Measurements from ENCODE around the gene ATXN1. TPM values are rescaled to one million over a fixed set of nuclear protein-coding genes. Genes with fewer than 3 reads are reported as not detected.
A peak's percentile ranks its signal among the peaks of the same experiment; 100 is the strongest.

The ATXN1 gene
- polyA plus RNA-seq, 4 donors = 4.6 to 16.5 (median 5.9) TPM

- peaks cover 3 to 21% (median 10%) of the 10 kb centered on the region in 3 donors for H3K4me1 ChIP-seq (ENCODE audit: control insufficient read depth in 3 of 3, insufficient read depth in 2 of 3, low read depth in 1 of 3, low read length in 2 of 3)
- peaks cover 0 to 7% (median 0%) of the 10 kb centered on the region in 3 donors for H3K36me3 ChIP-seq (ENCODE audit: control insufficient read depth in 3 of 3, insufficient read depth in 2 of 3, low read depth in 1 of 3, low read length in 3 of 3)
- no peaks in the 10 kb centered on the region for H3K27me3 ChIP-seq (ENCODE audit: control insufficient read depth in 3 of 3, insufficient read depth in 3 of 3, low read length in 3 of 3)
- FAIRE-seq (no peak), DNase-seq (no peak)
- no peak overlapping the region for H3K4me3 ChIP-seq (ENCODE audit: low read depth in 1 of 3, low read length in 3 of 3)
- H3K27ac ChIP-seq (ENCODE audit: low read depth in 1 of 3, low read length in 2 of 3) = no peak overlapping the region
- 75 to 89% (median 81%) methylated on average over 8 of the region's 8 CpGs for WGBS, 3 donors
- no peaks in the 10 kb centered on the region for H3K9me3 ChIP-seq (ENCODE audit: control insufficient read depth in 2 of 2, insufficient read depth in 1 of 2, low read depth in 1 of 2, low read length in 1 of 2)
Observed at GRCh38 chr6:16719488-16719887, 41.8 kb downstream of the ATXN1 start.

GRCh38 chr6:16718356-16718755 is 42.9 kb downstream of the ATXN1 start:
- DNase-seq (no peak), FAIRE-seq (no peak)
- WGBS, 3 donors = 61 to 98% (median 83%) methylated on average over 3 of the region's 3 CpGs
- Histone ChIP-seq H3K27ac (ENCODE audit: low read depth in 1 of 3, low read length in 2 of 3) (no peak overlapping the region), H3K27me3 (ENCODE audit: control insufficient read depth in 3 of 3, insufficient read depth in 3 of 3, low read length in 3 of 3) (no peaks in the 10 kb centered on the region), H3K36me3 (ENCODE audit: control insufficient read depth in 3 of 3, insufficient read depth in 2 of 3, low read depth in 1 of 3, low read length in 3 of 3) (peaks cover 0 to 7% (median 0%) of the 10 kb centered on the region in 3 donors), H3K4me1 (ENCODE audit: control insufficient read depth in 3 of 3, insufficient read depth in 2 of 3, low read depth in 1 of 3, low read length in 2 of 3) (peaks cover 0 to 14% (median 5%) of the 10 kb centered on the region in 3 donors), H3K4me3 (ENCODE audit: low read depth in 1 of 3, low read length in 3 of 3) (no peak overlapping the region), H3K9me3 (ENCODE audit: control insufficient read depth in 2 of 2, insufficient read depth in 1 of 2, low read depth in 1 of 2, low read length in 1 of 2) (no peaks in the 10 kb centered on the region)

- no peak overlapping the region for H3K27ac ChIP-seq (ENCODE audit: low read depth in 1 of 3, low read length in 2 of 3)
- no peak for FAIRE-seq
- peaks cover 0 to 7% (median 0%) of the 10 kb centered on the region in 3 donors for H3K36me3 ChIP-seq (ENCODE audit: control insufficient read depth in 3 of 3, insufficient read depth in 2 of 3, low read depth in 1 of 3, low read length in 3 of 3)
- no peak for DNase-seq
- 94 to 98% (median 97%) methylated on average over 9 of the region's 9 CpGs for WGBS, 3 donors
- H3K9me3 ChIP-seq (ENCODE audit: control insufficient read depth in 2 of 2, insufficient read depth in 1 of 2, low read depth in 1 of 2, low read length in 1 of 2) = no peaks in the 10 kb centered on the region
- peaks cover 0 to 23% (median 13%) of the 10 kb centered on the region in 3 donors for H3K4me1 ChIP-seq (ENCODE audit: control insufficient read depth in 3 of 3, insufficient read depth in 2 of 3, low read depth in 1 of 3, low read length in 2 of 3)
- no peaks in the 10 kb centered on the region for H3K27me3 ChIP-seq (ENCODE audit: control insufficient read depth in 3 of 3, insufficient read depth in 3 of 3, low read length in 3 of 3)
- no peak overlapping the region for H3K4me3 ChIP-seq (ENCODE audit: low read depth in 1 of 3, low read length in 3 of 3)
Observed at GRCh38 chr6:16717275-16717942, 43.9 kb downstream of the ATXN1 start.

- no peak overlapping the region for H3K27ac ChIP-seq (ENCODE audit: low read depth in 1 of 3, low read length in 2 of 3)
- no peaks in the 10 kb centered on the region for H3K9me3 ChIP-seq (ENCODE audit: control insufficient read depth in 2 of 2, insufficient read depth in 1 of 2, low read depth in 1 of 2, low read length in 1 of 2)
- no peak overlapping the region for H3K4me3 ChIP-seq (ENCODE audit: low read depth in 1 of 3, low read length in 3 of 3)
- FAIRE-seq = no peak
- 60 to 70% (median 60%) methylated on average over 2 of the region's 2 CpGs for WGBS, 3 donors
- peaks cover 0 to 7% (median 0%) of the 10 kb centered on the region in 3 donors for H3K36me3 ChIP-seq (ENCODE audit: control insufficient read depth in 3 of 3, insufficient read depth in 2 of 3, low read depth in 1 of 3, low read length in 3 of 3)
- DNase-seq = no peak
- H3K4me1 ChIP-seq (ENCODE audit: control insufficient read depth in 3 of 3, insufficient read depth in 2 of 3, low read depth in 1 of 3, low read length in 2 of 3) = peaks cover 0 to 18% (median 13%) of the 10 kb centered on the region in 3 donors
- no peaks in the 10 kb centered on the region for H3K27me3 ChIP-seq (ENCODE audit: control insufficient read depth in 3 of 3, insufficient read depth in 3 of 3, low read length in 3 of 3)
Observed at GRCh38 chr6:16716321-16716858, 44.9 kb downstream of the ATXN1 start.

GRCh38 chr6:16713597-16713996 is 47.7 kb downstream of the ATXN1 start:
- Histone ChIP-seq H3K4me1 (ENCODE audit: control insufficient read depth in 3 of 3, insufficient read depth in 2 of 3, low read depth in 1 of 3, low read length in 2 of 3) (peaks cover 0 to 15% (median 13%) of the 10 kb centered on the region in 3 donors), H3K27me3 (ENCODE audit: control insufficient read depth in 3 of 3, insufficient read depth in 3 of 3, low read length in 3 of 3) (no peaks in the 10 kb centered on the region), H3K36me3 (ENCODE audit: control insufficient read depth in 3 of 3, insufficient read depth in 2 of 3, low read depth in 1 of 3, low read length in 3 of 3) (peaks cover 0 to 7% (median 0%) of the 10 kb centered on the region in 3 donors), H3K27ac (ENCODE audit: low read depth in 1 of 3, low read length in 2 of 3) (peak overlapping the region in 2 of 3 donors; percentile 37 to 67), H3K9me3 (ENCODE audit: control insufficient read depth in 2 of 2, insufficient read depth in 1 of 2, low read depth in 1 of 2, low read length in 1 of 2) (no peaks in the 10 kb centered on the region), H3K4me3 (ENCODE audit: low read depth in 1 of 3, low read length in 3 of 3) (no peak overlapping the region)
- DNase-seq (no peak), FAIRE-seq (no peak)
- WGBS, 3 donors = 88 to 93% (median 89%) methylated on average over 9 of the region's 9 CpGs

DNA sequence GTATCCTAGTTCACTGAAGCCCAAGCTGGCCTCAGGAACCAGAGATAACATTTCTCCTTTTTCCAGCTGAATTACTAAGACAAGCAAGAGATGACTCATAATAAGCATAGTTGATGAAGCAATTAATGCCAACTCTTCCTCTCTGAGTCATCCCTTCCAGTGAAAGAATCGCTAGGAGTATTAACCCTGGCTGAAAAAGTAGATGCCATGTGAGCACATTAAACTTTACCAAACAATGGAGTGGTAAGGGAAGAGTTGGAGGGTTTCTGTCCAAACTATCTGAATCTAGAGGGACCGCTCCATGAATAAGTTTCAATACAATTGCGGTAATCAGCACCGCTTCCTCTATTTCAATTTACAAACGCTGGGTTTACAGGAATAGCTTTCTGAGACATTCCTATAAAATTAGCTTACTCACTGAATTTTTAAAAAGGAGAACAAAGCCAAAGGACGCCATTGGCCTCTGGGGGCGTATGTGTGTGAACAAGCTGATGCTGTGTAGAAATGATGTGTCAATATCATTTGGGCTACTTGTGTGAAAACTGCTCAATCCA is 48.3 kb downstream of the ATXN1 start:
- H3K4me3 ChIP-seq (ENCODE audit: low read depth in 1 of 3, low read length in 3 of 3) = no peak overlapping the region
- no peak for FAIRE-seq
- no peaks in the 10 kb centered on the region for H3K9me3 ChIP-seq (ENCODE audit: control insufficient read depth in 2 of 2, insufficient read depth in 1 of 2, low read depth in 1 of 2, low read length in 1 of 2)
- peaks cover 0 to 15% (median 13%) of the 10 kb centered on the region in 3 donors for H3K4me1 ChIP-seq (ENCODE audit: control insufficient read depth in 3 of 3, insufficient read depth in 2 of 3, low read depth in 1 of 3, low read length in 2 of 3)
- peak overlapping the region; percentile 60 to 88 (median 67) for H3K27ac ChIP-seq (ENCODE audit: low read depth in 1 of 3, low read length in 2 of 3)
- DNase-seq = peak; percentile 55 to 67
- no peaks in the 10 kb centered on the region for H3K27me3 ChIP-seq (ENCODE audit: control insufficient read depth in 3 of 3, insufficient read depth in 3 of 3, low read length in 3 of 3)
- 54 to 71% (median 62%) methylated on average over 7 of the region's 7 CpGs for WGBS, 3 donors
- H3K36me3 ChIP-seq (ENCODE audit: control insufficient read depth in 3 of 3, insufficient read depth in 2 of 3, low read depth in 1 of 3, low read length in 3 of 3) = peaks cover 0 to 7% (median 0%) of the 10 kb centered on the region in 3 donors

DNA sequence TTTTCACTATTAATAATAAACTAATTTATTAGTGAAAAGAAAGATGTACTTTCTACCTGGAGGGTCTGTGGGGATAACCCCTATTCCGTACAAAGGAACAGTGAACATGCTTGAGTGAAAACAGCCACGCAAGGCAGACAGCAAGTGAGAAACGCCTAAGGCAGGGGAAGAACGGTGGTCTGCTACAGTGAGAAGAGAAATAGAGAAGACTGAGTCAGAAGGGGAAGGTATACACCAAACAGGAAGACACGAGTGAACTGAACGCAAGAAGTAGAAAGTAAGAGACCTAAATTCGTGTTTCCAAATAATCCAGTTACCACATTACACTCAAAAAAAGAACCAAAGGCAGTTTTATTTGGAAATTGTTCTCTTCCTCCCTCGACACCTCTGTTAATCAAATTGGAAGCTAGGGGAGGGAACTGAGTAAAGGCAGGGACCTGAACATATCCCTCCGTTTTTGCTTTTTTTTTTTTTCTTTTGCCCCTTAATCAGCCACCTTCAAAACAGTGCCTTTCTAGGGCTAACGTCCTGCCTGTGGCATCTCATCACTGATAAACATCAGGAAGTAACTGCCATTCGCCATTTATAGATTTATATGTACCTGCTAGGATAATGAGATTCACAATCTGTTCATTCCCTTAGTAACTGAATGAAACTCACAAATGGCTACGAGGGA is 48.9 kb downstream of the ATXN1 start:
- DNase-seq = no peak
- peak overlapping the region in 1 of 3 donors; percentile 2 for H3K4me3 ChIP-seq (ENCODE audit: low read depth in 1 of 3, low read length in 3 of 3)
- no peaks in the 10 kb centered on the region for H3K9me3 ChIP-seq (ENCODE audit: control insufficient read depth in 2 of 2, insufficient read depth in 1 of 2, low read depth in 1 of 2, low read length in 1 of 2)
- H3K36me3 ChIP-seq (ENCODE audit: control insufficient read depth in 3 of 3, insufficient read depth in 2 of 3, low read depth in 1 of 3, low read length in 3 of 3) = peaks cover 0 to 5% (median 0%) of the 10 kb centered on the region in 3 donors
- WGBS, 3 donors = 45 to 62% (median 55%) methylated on average over 12 of the region's 12 CpGs
- no peak for FAIRE-seq
- peak overlapping the region; percentile 60 to 88 (median 67) for H3K27ac ChIP-seq (ENCODE audit: low read depth in 1 of 3, low read length in 2 of 3)
- no peaks in the 10 kb centered on the region for H3K27me3 ChIP-seq (ENCODE audit: control insufficient read depth in 3 of 3, insufficient read depth in 3 of 3, low read length in 3 of 3)
- peaks cover 0 to 15% (median 14%) of the 10 kb centered on the region in 3 donors for H3K4me1 ChIP-seq (ENCODE audit: control insufficient read depth in 3 of 3, insufficient read depth in 2 of 3, low read depth in 1 of 3, low read length in 2 of 3)

DNA sequence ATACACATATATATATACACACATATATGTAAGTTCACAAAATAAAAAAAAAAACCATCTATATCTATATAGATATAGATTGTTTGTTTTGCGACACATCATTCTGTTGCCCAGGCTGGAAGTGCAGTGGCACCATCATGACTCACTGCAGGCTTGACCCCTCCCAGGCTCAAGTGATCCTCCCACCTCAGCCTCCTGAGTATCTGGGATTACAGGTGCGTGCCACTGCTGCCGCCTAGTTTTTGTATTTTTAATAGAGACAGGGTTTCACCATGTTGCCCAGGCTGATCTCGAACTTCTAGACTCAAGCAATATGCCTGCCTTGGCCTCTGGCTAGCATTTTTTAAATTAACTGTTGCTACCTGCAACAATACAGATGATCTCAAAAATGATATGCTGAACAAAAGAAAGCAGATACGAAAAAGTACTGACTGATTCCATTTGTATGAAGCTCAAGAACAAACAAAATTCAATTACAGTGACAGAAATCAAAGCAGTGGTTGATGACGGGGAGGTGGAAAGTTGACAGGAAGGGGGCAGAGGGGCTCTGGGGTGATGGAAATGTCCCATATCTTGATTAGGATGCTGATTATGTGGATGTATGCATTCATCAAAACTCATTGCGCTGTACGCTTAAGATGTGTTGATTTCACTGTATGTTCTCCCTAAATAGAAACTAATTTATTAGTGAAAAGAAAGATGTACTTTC is 49.6 kb downstream of the ATXN1 start:
- no peak for FAIRE-seq
- WGBS, 3 donors = 76 to 80% (median 77%) methylated on average over 8 of the region's 8 CpGs
- H3K4me3 ChIP-seq (ENCODE audit: low read depth in 1 of 3, low read length in 3 of 3) = no peak overlapping the region
- no peaks in the 10 kb centered on the region for H3K36me3 ChIP-seq (ENCODE audit: control insufficient read depth in 3 of 3, insufficient read depth in 2 of 3, low read depth in 1 of 3, low read length in 3 of 3)
- peak in 1 of 2 donors; percentile 62 for DNase-seq
- no peak overlapping the region for H3K27ac ChIP-seq (ENCODE audit: low read depth in 1 of 3, low read length in 2 of 3)
- peaks cover 0 to 17% (median 15%) of the 10 kb centered on the region in 3 donors for H3K4me1 ChIP-seq (ENCODE audit: control insufficient read depth in 3 of 3, insufficient read depth in 2 of 3, low read depth in 1 of 3, low read length in 2 of 3)
- H3K9me3 ChIP-seq (ENCODE audit: control insufficient read depth in 2 of 2, insufficient read depth in 1 of 2, low read depth in 1 of 2, low read length in 1 of 2) = no peaks in the 10 kb centered on the region
- H3K27me3 ChIP-seq (ENCODE audit: control insufficient read depth in 3 of 3, insufficient read depth in 3 of 3, low read length in 3 of 3) = no peaks in the 10 kb centered on the region

Measured in small intestine (tissue), 7 donors.